ENCODE data around the gene ADRB1. TPM values are rescaled to one million over a fixed set of nuclear protein-coding genes. Genes with fewer than 3 reads are reported as not detected.

ADRB1 gene
- total RNA-seq, 1 donor from 2014 or later = 2.0 TPM

DNA sequence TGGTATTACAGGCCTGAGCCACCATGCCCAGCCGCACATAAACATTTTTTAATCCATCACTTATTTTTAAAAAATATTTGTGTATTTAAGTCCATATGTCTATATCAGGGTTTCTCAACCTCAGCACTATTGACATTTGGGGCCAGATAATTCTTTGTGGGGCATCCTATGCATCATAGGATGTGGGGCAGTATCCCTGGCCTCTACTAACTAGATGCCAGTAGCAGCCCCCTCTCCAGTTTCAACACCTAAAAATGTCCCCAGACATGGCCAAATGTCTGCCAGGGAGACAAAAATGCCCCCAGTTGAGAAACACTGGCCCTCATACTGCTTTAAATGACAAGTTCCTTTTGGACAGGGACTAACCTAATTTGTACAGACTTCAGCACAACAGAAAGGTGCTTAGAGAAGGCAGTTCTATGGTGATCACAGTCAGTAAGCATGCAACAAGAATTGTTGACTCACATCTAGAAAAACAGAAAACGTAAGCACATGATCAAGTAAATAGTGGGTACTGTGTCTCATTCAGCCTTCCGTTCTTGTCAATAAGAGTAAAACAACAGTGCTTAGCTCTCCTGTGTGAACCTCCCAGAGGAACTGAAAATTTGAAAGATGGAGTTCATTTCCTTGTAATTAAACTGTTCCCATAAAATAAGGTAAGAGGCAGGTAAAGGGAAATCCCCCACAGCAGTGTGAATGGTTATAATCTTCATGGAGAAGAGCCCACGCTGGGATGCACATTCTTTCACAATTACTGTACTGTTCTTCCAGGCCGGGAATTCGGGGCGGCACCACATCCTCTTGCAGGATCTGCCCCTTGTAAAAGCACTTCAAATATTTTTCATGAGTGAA is 17.3 kb upstream of the ADRB1 start:
- Mint-ChIP-seq H3K36me3 (no peaks in the 10 kb centered on the region), H3K27ac (peak overlapping the region; percentile 57), H3K4me1 (ENCODE audit: unreplicated experiment) (peaks cover 32% of the 10 kb centered on the region), H3K4me3 (peak overlapping the region; percentile 10), H3K27me3 (peaks cover 26% of the 10 kb centered on the region), H3K9me3 (peaks cover 5% of the 10 kb centered on the region)
- no peak for DNase-seq (ENCODE audit: extremely low spot score, unreplicated experiment)
- TF ChIP-seq, protein P1, sequence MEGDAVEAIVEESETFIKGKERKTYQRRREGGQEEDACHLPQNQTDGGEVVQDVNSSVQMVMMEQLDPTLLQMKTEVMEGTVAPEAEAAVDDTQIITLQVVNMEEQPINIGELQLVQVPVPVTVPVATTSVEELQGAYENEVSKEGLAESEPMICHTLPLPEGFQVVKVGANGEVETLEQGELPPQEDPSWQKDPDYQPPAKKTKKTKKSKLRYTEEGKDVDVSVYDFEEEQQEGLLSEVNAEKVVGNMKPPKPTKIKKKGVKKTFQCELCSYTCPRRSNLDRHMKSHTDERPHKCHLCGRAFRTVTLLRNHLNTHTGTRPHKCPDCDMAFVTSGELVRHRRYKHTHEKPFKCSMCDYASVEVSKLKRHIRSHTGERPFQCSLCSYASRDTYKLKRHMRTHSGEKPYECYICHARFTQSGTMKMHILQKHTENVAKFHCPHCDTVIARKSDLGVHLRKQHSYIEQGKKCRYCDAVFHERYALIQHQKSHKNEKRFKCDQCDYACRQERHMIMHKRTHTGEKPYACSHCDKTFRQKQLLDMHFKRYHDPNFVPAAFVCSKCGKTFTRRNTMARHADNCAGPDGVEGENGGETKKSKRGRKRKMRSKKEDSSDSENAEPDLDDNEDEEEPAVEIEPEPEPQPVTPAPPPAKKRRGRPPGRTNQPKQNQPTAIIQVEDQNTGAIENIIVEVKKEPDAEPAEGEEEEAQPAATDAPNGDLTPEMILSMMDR (conservative IDR thresholded peaks at IDR 0.05) = no peak

DNA sequence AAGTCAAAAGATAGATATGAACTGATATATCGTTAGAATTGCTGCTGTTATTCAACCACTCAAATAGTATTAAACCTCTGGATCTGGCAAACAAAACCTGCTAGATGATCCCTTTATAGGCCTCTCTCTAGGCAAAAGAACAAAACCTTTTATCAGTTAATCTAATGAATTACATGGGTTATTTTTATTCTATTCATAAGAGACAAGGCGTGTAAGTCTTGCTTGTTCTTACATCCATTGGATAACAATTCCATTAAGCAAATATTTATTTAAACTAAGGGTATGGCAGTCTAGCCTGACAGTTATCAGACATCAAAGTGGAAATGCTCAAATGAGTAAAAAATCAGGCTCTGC is 16.6 kb upstream of the ADRB1 start:
- H3K4me1 Mint-ChIP-seq (ENCODE audit: unreplicated experiment) = peaks cover 27% of the 10 kb centered on the region
- no peaks in the 10 kb centered on the region for H3K36me3 Mint-ChIP-seq

DNA sequence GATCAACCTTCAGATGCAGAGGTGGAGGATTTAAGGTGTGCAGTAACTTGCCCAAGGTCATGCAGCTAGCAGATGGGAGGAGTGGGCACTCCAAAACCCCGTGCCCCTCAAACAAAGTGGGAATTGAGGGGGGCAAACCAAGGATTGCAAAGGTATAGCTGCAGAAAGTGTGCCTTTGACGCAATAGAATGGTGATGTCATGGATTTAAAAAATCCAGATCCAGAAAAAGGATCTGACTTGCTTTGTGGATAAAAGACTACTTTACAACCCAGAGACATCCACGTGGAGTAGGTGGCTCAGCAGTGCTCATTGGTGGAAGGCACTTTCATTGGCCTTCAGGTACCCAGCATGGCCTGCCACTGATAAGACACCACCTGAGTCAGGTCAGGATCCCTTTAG is 15.7 kb upstream of the ADRB1 start:
- Mint-ChIP-seq H3K4me3 (no peak overlapping the region), H3K27me3 (peaks cover 18% of the 10 kb centered on the region)
- TF ChIP-seq, protein P1 (conservative IDR thresholded peaks at IDR 0.05) = no peak

More for the DNA sequence above, 16.6 kb upstream of the ADRB1 start:
- Mint-ChIP-seq H3K27ac (peak overlapping the region; percentile 57), H3K4me3 (peak overlapping the region; percentile 10), H3K9me3 (peaks cover 5% of the 10 kb centered on the region), H3K27me3 (peaks cover 23% of the 10 kb centered on the region)
- no peak for DNase-seq (ENCODE audit: extremely low spot score, unreplicated experiment)
- TF ChIP-seq, protein P1 (conservative IDR thresholded peaks at IDR 0.05) = no peak

DNA sequence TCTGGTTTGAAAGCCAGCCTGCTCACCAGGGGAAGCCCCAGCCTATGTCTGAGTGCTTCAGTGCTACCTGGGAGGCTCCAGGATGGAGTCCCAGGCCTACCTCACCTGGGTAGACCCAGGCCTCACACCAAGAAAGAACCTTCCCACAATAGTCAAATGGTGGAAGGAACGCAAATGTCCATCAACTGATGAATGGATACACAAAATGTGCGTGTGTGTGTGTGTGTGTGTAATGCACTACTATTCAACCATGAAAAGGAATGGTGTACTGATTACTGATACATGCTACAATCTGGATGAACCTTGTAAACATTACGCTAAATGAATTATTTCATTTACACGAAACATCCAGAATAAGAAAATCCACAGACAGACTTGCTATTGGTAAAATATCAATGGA is 15.2 kb upstream of the ADRB1 start:
- Mint-ChIP-seq H3K36me3 (no peaks in the 10 kb centered on the region), H3K27me3 (peaks cover 22% of the 10 kb centered on the region), H3K4me3 (no peak overlapping the region), H3K4me1 (ENCODE audit: unreplicated experiment) (peaks cover 26% of the 10 kb centered on the region), H3K9me3 (peaks cover 5% of the 10 kb centered on the region), H3K27ac (no peak overlapping the region)
- DNase-seq (ENCODE audit: extremely low spot score, unreplicated experiment) = no peak
- TF ChIP-seq, protein P1 (conservative IDR thresholded peaks at IDR 0.05) = no peak

More for the DNA sequence above, 15.7 kb upstream of the ADRB1 start:
- Mint-ChIP-seq H3K36me3 (no peaks in the 10 kb centered on the region), H3K27ac (no peak overlapping the region), H3K4me1 (ENCODE audit: unreplicated experiment) (peaks cover 24% of the 10 kb centered on the region), H3K9me3 (peaks cover 5% of the 10 kb centered on the region)
- DNase-seq (ENCODE audit: extremely low spot score, unreplicated experiment) = no peak

DNA sequence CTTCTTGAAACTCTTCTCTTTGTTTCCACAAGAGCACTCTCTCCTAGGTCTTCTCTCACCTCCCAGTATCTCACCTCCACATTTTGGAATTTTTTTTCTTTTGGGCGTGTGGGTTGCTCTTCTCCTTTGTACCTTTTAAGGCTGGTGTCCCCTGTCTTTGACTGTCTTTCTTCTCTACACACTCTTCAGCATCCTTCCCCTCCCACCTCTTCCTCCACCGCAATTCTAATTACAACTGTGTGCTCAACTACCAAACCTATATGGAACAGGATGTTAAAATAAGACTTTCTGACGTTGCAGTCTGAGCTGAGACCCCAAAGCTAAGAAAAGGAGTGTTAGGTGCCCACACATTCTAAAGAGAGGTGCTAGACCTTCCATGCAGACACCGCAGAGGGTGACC is 14.0 kb upstream of the ADRB1 start:
- no peaks in the 10 kb centered on the region for H3K36me3 Mint-ChIP-seq
- TF ChIP-seq, protein P1 (conservative IDR thresholded peaks at IDR 0.05) = no peak

More for the DNA sequence above, 14.0 kb upstream of the ADRB1 start:
- Mint-ChIP-seq H3K4me3 (no peak overlapping the region), H3K4me1 (ENCODE audit: unreplicated experiment) (peaks cover 31% of the 10 kb centered on the region), H3K9me3 (peaks cover 5% of the 10 kb centered on the region), H3K27me3 (peaks cover 23% of the 10 kb centered on the region), H3K27ac (no peak overlapping the region)
- DNase-seq (ENCODE audit: extremely low spot score, unreplicated experiment) = no peak
